Esophagus muscularis mucosa (tissue), 4 donors: ENCODE data around the gene ZNF534. TPM values are rescaled to one million over a fixed set of nuclear protein-coding genes. Genes with fewer than 3 reads are reported as not detected.

Source experiments
- DNase-seq: peaks from one replicate; pipeline ENCODE4 v3.0.0-alpha.2; 2017; ENCODE audit errors: extremely low spot score
- H3K27ac ChIP-seq, 4 donors: fragments of 200-600 bp; sonication (generic); replicated peaks in 1 of 4; 1 replicate in 3 of 4; 2 replicates in 1 of 4; pipeline ENCODE4 v1.5.1; 2016 to 2019; ENCODE audit warnings: mild to moderate bottlenecking in 1 of 4
- H3K27me3 ChIP-seq, 4 donors: fragments of 200-600 bp; sonication (generic); one replicate each; pipeline versions ENCODE4 v1.5.1 to v1.6.0; 2016 to 2019
- H3K36me3 ChIP-seq, 4 donors: fragments of 200-600 bp; sonication (generic); one replicate each; pipeline ENCODE4 v1.5.1; 2016 to 2019
- H3K4me1 ChIP-seq, 4 donors: fragments of 200-600 bp; sonication (generic); one replicate each; pipeline ENCODE4 v1.5.1; 2016 to 2019
- H3K4me3 ChIP-seq, 4 donors: fragments of 200-600 bp; sonication (generic); 1 replicate in 2 of 4; 2 replicates in 2 of 4; pipeline ENCODE4 v1.5.1; 2016 to 2019; ENCODE audit warnings: mild to moderate bottlenecking in 4 of 4, moderate library complexity in 1 of 4
- H3K9me3 ChIP-seq, 4 donors: fragments of 200-600 bp; sonication (generic); 1 replicate in 3 of 4; 2 replicates in 1 of 4; pipeline ENCODE4 v1.5.1; 2016 to 2019
- EP300 ChIP-seq: sonication (generic); formaldehyde crosslinking; IDR thresholded peaks from one replicate; pipeline ENCODE4 v1.6.1; 2017; ENCODE audit warnings: antibody characterized with exemption
- POLR2A ChIP-seq: fragments of 450-650 bp; IDR thresholded peaks from one replicate; pipeline ENCODE4 v1.6.1; 2017; ENCODE audit warnings: antibody characterized with exemption, moderate library complexity, mild to moderate bottlenecking, low read depth
- POLR2AphosphoS5 ChIP-seq, 2 donors: sonication (generic); formaldehyde crosslinking; IDR thresholded peaks; one replicate each; pipeline ENCODE4 v1.6.1; 2017; ENCODE audit warnings: antibody characterized with exemption in 2 of 2
- whole genome bisulfite sequencing: methylation state at CpG from one replicate; pipeline ENCODE4 v1.1.5; 2018; 5-methylcytosine and 5-hydroxymethylcytosine counted together
- intact Hi-C: fragments of 100-400 bp; cut with DNase I; formaldehyde crosslinking; loops from one replicate; pipeline ENCODE4 v1.15.1; 2023
- total RNA-seq, 4 donors: library from RNA; depleted of rRNA; stranded (reverse); fragments of >200 nt; gene quantifications; one replicate each; pipeline versions ENCODE4 v1.1.0 to v1.2.1, GENCODE V29; 2016
- TF ChIP-seq, protein P1 (sequence below), 3 experiments: fragments of 200-600 bp in 2 of 3; fragments of 450-650 bp in 1 of 3; sonication (generic) in 2 of 3; IDR thresholded peaks; one replicate each; pipeline ENCODE4 v1.5.1; 2017 to 2019; ENCODE audit warnings: antibody characterized with exemption in 3 of 3, mild to moderate bottlenecking in 2 of 3, moderate library complexity in 1 of 3

The ZNF534 gene
- under 1 TPM; 0.17 to 0.63 (median 0.43) TPM for total RNA-seq

DNA sequence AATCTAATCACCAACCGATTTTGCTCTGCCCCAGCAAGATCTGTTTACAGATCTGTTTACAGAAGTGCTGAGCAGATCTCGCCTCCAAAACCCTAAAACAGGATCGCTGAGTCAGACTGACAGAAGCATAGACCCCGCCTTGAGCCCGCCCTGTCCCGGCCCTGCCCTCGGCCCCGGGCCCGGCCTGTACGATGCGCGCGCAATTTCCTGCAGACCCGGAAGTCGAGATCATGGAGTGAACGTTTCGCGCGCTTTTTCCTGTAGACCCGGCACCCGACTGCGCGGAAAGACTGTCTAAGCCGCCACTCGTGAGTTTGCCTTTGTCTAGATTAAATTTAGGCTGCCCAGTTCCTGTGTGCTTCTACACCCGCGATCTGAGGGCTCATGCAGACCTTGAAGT, at the start of gene ZNF534:
Gene ZNF534, plus strand, starts transcription at position 212 of the 400 bp plus-strand sequence. CDS start 2,327 bp downstream, outside the sequence.
- 75% methylated on average over 27 of the region's 27 CpGs for WGBS
- intact Hi-C loops, result no loop called here
- H3K27ac ChIP-seq, result no peak within 1 kb of the TSS
- H3K4me3 ChIP-seq, result no peak within 1 kb of the TSS
- peaks cover 0 to 73% (median 54%) of the 10 kb centered on the region in 4 donors for H3K9me3 ChIP-seq
- no peaks in the 10 kb centered on the region for H3K4me1 ChIP-seq
- DNase-seq, result no peak
- peaks cover 0 to 34% (median 20%) of the 10 kb centered on the region in 4 donors for H3K36me3 ChIP-seq
- no peaks in the 10 kb centered on the region for H3K27me3 ChIP-seq
- TF ChIP-seq POLR2AphosphoS5 (IDR thresholded peaks at IDR 0.05), result no peak
- TF ChIP-seq, protein P1, sequence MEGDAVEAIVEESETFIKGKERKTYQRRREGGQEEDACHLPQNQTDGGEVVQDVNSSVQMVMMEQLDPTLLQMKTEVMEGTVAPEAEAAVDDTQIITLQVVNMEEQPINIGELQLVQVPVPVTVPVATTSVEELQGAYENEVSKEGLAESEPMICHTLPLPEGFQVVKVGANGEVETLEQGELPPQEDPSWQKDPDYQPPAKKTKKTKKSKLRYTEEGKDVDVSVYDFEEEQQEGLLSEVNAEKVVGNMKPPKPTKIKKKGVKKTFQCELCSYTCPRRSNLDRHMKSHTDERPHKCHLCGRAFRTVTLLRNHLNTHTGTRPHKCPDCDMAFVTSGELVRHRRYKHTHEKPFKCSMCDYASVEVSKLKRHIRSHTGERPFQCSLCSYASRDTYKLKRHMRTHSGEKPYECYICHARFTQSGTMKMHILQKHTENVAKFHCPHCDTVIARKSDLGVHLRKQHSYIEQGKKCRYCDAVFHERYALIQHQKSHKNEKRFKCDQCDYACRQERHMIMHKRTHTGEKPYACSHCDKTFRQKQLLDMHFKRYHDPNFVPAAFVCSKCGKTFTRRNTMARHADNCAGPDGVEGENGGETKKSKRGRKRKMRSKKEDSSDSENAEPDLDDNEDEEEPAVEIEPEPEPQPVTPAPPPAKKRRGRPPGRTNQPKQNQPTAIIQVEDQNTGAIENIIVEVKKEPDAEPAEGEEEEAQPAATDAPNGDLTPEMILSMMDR (IDR thresholded peaks at IDR 0.05), result no peak
- no peak for TF ChIP-seq EP300
- no peak for TF ChIP-seq POLR2A

- 73% methylated on average over 1 of the region's 1 CpG for WGBS
- no peak for TF ChIP-seq EP300
- TF ChIP-seq POLR2A, result no peak
- TF ChIP-seq, protein P1 (IDR thresholded peaks at IDR 0.05), result no peak
- TF ChIP-seq POLR2AphosphoS5 (IDR thresholded peaks at IDR 0.05), result no peak
- H3K36me3 ChIP-seq, result peaks cover 0 to 67% (median 42%) of the 10 kb centered on the region in 4 donors
Measured at GRCh38 chr19:52391135-52391534, 37.8 kb upstream of the ZNF534 start.

GRCh38 chr19:52397310-52398080, 31.5 kb upstream of the ZNF534 start, which contains the start of gene ZNF528:
ZNF528 (plus strand) TSS chr19:52397849; CDS start chr19:52402014, 4,165 bp downstream.
- DNase-seq, result peak; percentile 99
- Histone ChIP-seq H3K27ac (peak within 1 kb of the TSS; percentile 64 to 83 (median 73)), H3K4me3 (peak within 1 kb of the TSS; percentile 72 to 81 (median 73)), H3K27me3 (no peaks in the 10 kb centered on the region), H3K9me3 (peaks cover 0 to 26% (median 10%) of the 10 kb centered on the region in 4 donors), H3K36me3 (peaks cover 13 to 61% (median 42%) of the 10 kb centered on the region in 4 donors), H3K4me1 (peaks cover 20 to 24% (median 21%) of the 10 kb centered on the region in 4 donors)
- intact Hi-C loops, result no loop called here
- TF ChIP-seq, protein P1 (IDR thresholded peaks at IDR 0.05), result no peak
- TF ChIP-seq POLR2AphosphoS5 (IDR thresholded peaks at IDR 0.05), result peak; percentile 91 to 93
- under 1% methylated on average over 32 of the region's 36 CpGs for WGBS

More at GRCh38 chr19:52391135-52391534, 37.8 kb upstream of the ZNF534 start:
- H3K9me3 ChIP-seq, result peaks cover 0 to 85% (median 51%) of the 10 kb centered on the region in 4 donors
- H3K4me3 ChIP-seq, result no peak overlapping the region
- intact Hi-C loops, result no loop called here
- no peaks in the 10 kb centered on the region for H3K27me3 ChIP-seq
- peaks cover 0 to under 1% (median 0%) of the 10 kb centered on the region in 4 donors for H3K4me1 ChIP-seq
- H3K27ac ChIP-seq, result no peak overlapping the region
- no peak for DNase-seq

DNA sequence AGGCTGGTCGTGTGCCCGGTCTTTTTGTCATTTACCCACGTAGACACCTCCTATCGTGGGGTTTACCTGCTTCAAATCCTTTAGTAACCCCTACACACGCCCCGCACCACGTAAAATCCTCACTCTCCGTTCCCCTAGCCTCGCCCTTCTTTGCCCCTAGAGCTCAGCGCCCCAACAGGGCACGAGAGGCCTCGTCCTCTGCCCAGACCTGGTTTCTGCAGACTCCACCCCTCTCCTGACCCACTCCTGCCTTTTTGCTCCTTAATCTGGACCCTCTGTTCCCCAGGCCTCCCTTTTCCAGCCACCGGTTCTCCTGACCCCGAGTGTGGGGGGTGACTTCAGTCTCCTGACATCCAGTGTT, 30.9 kb upstream of the ZNF534 start:
- Histone ChIP-seq H3K27me3 (no peaks in the 10 kb centered on the region), H3K36me3 (peaks cover 18 to 64% (median 47%) of the 10 kb centered on the region in 4 donors), H3K4me1 (peaks cover 20 to 24% (median 21%) of the 10 kb centered on the region in 4 donors), H3K9me3 (peaks cover 0 to 20% (median 8%) of the 10 kb centered on the region in 4 donors), H3K27ac (peak overlapping the region; percentile 64 to 83 (median 73)), H3K4me3 (peak overlapping the region; percentile 72 to 81 (median 73))
- intact Hi-C loops, result no loop called here
- DNase-seq, result no peak
- no peak for TF ChIP-seq POLR2AphosphoS5 (IDR thresholded peaks at IDR 0.05)
- no peak for TF ChIP-seq POLR2A
- TF ChIP-seq EP300, result no peak
- TF ChIP-seq, protein P1 (IDR thresholded peaks at IDR 0.05), result no peak
- 8% methylated on average over 14 of the region's 14 CpGs for WGBS
